HCEC 1CT (cell line): Measurements from ENCODE around the gene HES4.
"Not testable (repeated sequence)": the region's sequence is repeated elsewhere in the genome, so short reads cannot be mapped to it uniquely, and the experiment has no call there.

Experiments used
- DNase-seq: peaks from one replicate; pipeline ENCODE4 v3.0.0-alpha.2; 2017

HES4 gene

GRCh38 chr1:996851-997712, 2.8 kb downstream of the HES4 start:
- DNase-seq, result no peak

GRCh38 chr1:995665-996633, 3.9 kb downstream of the HES4 start:
- DNase-seq, result no peak

- not testable (repeated sequence) for DNase-seq
These were observed 5.4 kb downstream of the HES4 start for GRCh38 chr1:994546-994945.

GRCh38 chr1:993379-993995, 6.4 kb downstream of the HES4 start:
- no peak for DNase-seq

- no peak for DNase-seq
These were observed 7.5 kb downstream of the HES4 start for GRCh38 chr1:992362-992761.

- DNase-seq, result no peak
These were observed 8.0 kb downstream of the HES4 start for GRCh38 chr1:991895-992294.

- DNase-seq, result not testable (repeated sequence)
These were observed 8.6 kb downstream of the HES4 start for GRCh38 chr1:991275-991674.

- DNase-seq, result not testable (repeated sequence)
These were observed 11.8 kb downstream of the HES4 start for GRCh38 chr1:988061-988460.

- DNase-seq, result no peak
These were observed 14.8 kb downstream of the HES4 start for GRCh38 chr1:985126-985525.

GRCh38 chr1:984476-984814, 15.5 kb downstream of the HES4 start:
- no peak for DNase-seq

- DNase-seq, result no peak
These were observed 16.0 kb downstream of the HES4 start for GRCh38 chr1:983798-984475.

GRCh38 chr1:982765-983436, 17.0 kb downstream of the HES4 start:
- DNase-seq, result no peak

- DNase-seq, result no peak
These were observed 17.8 kb downstream of the HES4 start, which contains the start of gene PERM1 for GRCh38 chr1:981955-982558. TSS of gene PERM1 (minus strand) at chr1:982093. CDS start at chr1:981029, 1,064 bp downstream.

GRCh38 chr1:981491-981954, 18.4 kb downstream of the HES4 start:
- DNase-seq, result no peak

- no peak for DNase-seq
These were observed 19.1 kb downstream of the HES4 start for GRCh38 chr1:980602-981395.

- no peak for DNase-seq
These were observed 19.7 kb downstream of the HES4 start for GRCh38 chr1:980137-980571.

GRCh38 chr1:979744-980072, 20.2 kb downstream of the HES4 start:
- no peak for DNase-seq

GRCh38 chr1:978835-979743, 20.8 kb downstream of the HES4 start:
- no peak for DNase-seq

GRCh38 chr1:978069-978834, 21.6 kb downstream of the HES4 start:
- DNase-seq, result no peak
